C4-2B (cell line): ENCODE results near the gene RMI1.

Experiments
- H3K27ac ChIP-seq: fragments of 450-650 bp; 2 replicates; pipeline ENCODE4 v1.5.1; 2017
- ZFX ChIP-seq: fragments of 450-650 bp; IDR thresholded peaks from 2 replicates; pipeline ENCODE4 v1.6.1; 2017
- TF ChIP-seq, protein P1 (sequence below): fragments of 450-650 bp; conservative IDR thresholded peaks from 2 replicates; pipeline ENCODE4 v1.5.1; 2017; ENCODE audit warnings: mild to moderate bottlenecking

RMI1 gene

DNA sequence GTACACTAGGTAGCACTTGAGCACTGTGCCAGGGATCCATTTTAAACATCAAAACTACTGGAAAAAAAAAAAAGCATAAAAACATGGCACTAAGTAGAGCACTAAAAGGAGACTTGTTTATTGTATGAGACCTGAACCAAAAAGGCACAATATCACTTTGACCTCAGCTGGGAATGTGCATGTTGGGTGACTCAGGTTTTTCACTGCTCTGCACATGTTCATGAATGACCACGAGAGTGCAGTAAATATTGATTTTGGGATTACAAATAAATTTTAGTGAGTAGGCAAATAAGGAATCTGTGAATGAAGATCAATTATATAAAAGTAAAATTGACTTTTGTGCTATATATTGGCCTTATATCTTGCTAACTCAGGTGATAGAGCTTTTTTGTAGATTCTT is 11.8 kb downstream of the RMI1 start:
- TF ChIP-seq, protein P1, sequence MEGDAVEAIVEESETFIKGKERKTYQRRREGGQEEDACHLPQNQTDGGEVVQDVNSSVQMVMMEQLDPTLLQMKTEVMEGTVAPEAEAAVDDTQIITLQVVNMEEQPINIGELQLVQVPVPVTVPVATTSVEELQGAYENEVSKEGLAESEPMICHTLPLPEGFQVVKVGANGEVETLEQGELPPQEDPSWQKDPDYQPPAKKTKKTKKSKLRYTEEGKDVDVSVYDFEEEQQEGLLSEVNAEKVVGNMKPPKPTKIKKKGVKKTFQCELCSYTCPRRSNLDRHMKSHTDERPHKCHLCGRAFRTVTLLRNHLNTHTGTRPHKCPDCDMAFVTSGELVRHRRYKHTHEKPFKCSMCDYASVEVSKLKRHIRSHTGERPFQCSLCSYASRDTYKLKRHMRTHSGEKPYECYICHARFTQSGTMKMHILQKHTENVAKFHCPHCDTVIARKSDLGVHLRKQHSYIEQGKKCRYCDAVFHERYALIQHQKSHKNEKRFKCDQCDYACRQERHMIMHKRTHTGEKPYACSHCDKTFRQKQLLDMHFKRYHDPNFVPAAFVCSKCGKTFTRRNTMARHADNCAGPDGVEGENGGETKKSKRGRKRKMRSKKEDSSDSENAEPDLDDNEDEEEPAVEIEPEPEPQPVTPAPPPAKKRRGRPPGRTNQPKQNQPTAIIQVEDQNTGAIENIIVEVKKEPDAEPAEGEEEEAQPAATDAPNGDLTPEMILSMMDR: peak; percentile 45
- TF ChIP-seq ZFX: no peak
- H3K27ac ChIP-seq: no peak overlapping the region

DNA sequence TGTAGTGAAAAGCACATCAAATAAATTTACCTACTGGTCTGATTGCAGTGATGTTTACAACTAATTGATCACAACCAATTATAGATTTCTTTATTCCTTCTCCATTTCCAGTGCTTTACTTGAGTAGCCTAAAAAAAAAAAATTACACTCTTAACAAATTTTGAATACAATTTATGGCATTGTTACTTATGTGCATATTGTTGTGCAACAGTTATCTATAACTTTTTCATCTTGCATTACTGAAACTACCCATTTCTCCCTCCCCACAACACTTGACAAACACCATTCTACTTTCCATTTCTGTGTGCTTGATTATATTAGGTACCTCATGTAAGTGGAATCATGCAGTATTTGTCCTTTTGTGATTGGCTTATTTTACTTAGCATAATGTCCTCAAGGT is 12.3 kb downstream of the RMI1 start:
- H3K27ac ChIP-seq: no peak overlapping the region
- TF ChIP-seq, protein P1: no peak

DNA sequence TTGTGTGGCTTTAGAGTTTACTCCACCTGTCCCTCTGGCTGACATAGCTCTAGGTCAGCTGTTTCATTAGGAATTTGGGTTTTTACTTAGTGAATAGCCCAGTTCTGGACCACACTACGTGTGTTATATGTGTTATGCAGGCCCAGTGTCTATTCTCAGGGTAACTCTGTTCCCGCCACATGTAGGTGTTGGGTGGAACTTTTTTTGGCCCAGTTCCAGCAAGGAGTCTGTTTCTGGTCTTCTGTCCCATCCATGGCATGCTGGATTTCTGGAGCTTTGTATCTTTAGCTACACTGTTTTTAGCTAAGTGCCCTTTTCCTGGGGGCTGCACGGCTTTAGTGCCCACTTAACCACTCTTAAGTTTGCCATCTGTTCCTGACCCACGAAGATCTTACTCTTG is 15.5 kb downstream of the RMI1 start:
- TF ChIP-seq, protein P1: no peak
- no peak for TF ChIP-seq ZFX
- no peak overlapping the region for H3K27ac ChIP-seq

DNA sequence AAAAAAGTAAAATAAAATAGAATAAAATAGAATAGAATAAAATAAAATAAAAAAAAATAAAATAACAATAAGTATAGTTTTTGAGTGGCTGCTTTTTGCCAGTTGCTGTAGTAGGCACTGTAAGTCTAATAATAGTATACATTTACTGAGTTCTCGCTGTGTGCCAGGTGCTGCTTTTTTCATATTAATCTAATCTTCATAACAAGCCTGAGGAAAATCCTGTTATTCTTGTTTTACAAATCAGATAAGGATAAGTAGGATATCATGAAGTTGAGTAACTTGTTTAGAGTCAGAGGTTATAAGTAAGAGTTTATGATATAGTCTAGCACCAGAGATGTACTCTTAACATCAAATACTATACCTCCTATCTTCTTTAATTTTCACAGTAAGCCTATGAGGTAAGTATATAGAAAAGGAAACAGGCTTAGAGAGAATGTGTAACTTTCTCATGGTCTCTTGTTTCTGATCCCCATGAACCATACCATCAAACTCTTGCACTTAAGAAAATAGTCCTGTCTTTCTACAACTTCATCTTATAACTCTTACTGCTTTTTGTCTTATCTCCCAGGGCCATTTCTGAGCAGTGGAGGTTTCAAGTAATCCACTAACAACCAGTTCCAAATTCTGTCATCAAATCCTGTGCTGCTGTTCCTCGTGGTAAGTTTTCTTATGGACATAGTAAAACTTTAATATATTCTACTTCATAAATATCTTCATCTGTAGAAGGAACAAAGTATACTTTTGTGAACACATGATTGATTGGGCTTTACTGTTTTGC is 18.7 kb downstream of the RMI1 start:
- H3K27ac ChIP-seq: peak overlapping the region; percentile 46; the same call in 1 of the 2 replicates
- TF ChIP-seq, protein P1: no peak; the same call in 1 of the 2 replicates
- TF ChIP-seq ZFX: no peak

DNA sequence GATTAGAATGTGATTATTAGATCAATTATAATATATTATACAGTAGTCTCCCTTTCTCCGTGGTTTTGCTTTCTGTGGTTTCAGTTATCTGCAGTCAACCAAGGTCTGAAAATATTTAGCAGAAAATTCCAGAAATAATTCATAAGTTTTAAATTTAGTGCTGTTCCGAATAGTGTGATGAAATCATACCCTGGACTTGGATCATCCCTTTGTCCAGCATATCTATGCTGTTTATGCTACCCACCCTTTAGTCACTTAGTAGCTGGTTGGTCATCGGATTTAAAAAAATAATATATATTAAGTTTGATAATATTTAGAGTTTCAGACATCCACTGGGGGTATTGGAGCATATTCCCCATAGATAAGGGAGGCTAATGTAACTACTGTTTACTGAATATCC is 19.6 kb downstream of the RMI1 start:
- H3K27ac ChIP-seq: no peak overlapping the region
- TF ChIP-seq ZFX: no peak
- TF ChIP-seq, protein P1: no peak

DNA sequence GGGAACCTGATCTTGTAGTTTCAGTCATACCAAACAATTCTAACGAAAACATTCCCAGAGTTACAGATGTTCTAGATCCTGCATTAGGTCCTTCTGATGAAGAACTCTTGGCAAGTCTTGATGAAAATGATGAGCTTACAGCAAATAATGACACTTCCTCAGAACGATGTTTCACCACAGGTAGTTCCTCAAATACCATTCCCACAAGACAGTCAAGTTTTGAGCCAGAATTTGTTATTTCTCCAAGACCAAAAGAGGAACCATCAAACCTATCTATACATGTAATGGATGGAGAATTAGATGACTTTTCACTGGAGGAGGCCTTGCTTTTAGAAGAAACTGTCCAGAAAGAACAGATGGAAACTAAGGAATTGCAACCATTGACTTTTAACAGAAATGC is 21.0 kb downstream of the RMI1 start:
- TF ChIP-seq, protein P1: no peak
- TF ChIP-seq ZFX: no peak
- no peak overlapping the region for H3K27ac ChIP-seq

DNA sequence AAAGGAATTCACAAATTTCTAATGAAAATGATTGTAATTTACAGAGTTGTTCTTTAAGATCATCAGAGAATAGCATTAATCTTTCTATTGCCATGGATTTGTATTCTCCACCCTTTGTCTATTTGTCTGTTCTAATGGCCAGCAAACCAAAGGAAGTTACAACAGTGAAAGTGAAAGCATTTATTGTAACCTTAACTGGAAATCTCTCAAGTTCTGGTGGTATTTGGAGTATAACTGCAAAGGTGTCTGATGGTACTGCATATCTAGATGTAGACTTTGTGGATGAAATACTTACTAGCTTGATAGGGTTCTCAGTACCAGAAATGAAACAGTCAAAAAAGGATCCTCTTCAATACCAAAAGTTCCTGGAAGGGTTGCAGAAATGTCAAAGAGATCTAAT is 21.7 kb downstream of the RMI1 start:
- no peak overlapping the region for H3K27ac ChIP-seq
- no peak for TF ChIP-seq ZFX
- TF ChIP-seq, protein P1: no peak
